ENCODE measurements around the gene SRRM3.

GRCh38 chr7:76241141-76241540 is 39.4 kb downstream of the SRRM3 start:
- no peak for TF ChIP-seq CTCF (IDR thresholded peaks at IDR 0.05)
- no peak for TF ChIP-seq EP300 (IDR thresholded peaks at IDR 0.05)
- TF ChIP-seq POLR2AphosphoS5 (IDR thresholded peaks at IDR 0.05): no peak
- no peak for TF ChIP-seq POLR2A (IDR thresholded peaks at IDR 0.05)

All from gastroesophageal sphincter (tissue), 3 donors.